ENCODE data around the gene PSME1. TPM values are rescaled to one million over a fixed set of nuclear protein-coding genes. Genes with fewer than 3 reads are reported as not detected.

PSME1 gene
- total and polyA plus RNA-seq, 2 of the 13 experiments (the other 11 are each of a cell fraction or from before 2014, with no cell fraction given) = 159 to 608 TPM

- TF ChIP-seq NFIC (IDR thresholded peaks at IDR 0.05; ENCODE audit: low read length) = no peak
- TF ChIP-seq, protein P1, sequence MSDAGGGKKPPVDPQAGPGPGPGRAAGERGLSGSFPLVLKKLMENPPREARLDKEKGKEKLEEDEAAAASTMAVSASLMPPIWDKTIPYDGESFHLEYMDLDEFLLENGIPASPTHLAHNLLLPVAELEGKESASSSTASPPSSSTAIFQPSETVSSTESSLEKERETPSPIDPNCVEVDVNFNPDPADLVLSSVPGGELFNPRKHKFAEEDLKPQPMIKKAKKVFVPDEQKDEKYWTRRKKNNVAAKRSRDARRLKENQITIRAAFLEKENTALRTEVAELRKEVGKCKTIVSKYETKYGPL (CRISPR knock-in tag; IDR thresholded peaks at IDR 0.05) = no peak
- peak; percentile 46 for TF ChIP-seq MEIS1 (CRISPR knock-in tag; IDR thresholded peaks at IDR 0.05; ENCODE audit: borderline replicate concordance)
- TF ChIP-seq ZFP82 (CRISPR knock-in tag; IDR thresholded peaks at IDR 0.05; ENCODE audit: borderline replicate concordance) = no peak
- no peak for TF ChIP-seq ZNF432 (CRISPR knock-in tag; IDR thresholded peaks at IDR 0.05; ENCODE audit: borderline replicate concordance)
- no peak; the same call in 1 of the 2 replicates for TF ChIP-seq RFX3 (CRISPR knock-in tag; IDR thresholded peaks at IDR 0.05)
- TF ChIP-seq ZNF263 (CRISPR knock-in tag; IDR thresholded peaks at IDR 0.05) = peak; percentile 54; the same call in 1 of the 2 replicates
- TF ChIP-seq, protein P2, sequence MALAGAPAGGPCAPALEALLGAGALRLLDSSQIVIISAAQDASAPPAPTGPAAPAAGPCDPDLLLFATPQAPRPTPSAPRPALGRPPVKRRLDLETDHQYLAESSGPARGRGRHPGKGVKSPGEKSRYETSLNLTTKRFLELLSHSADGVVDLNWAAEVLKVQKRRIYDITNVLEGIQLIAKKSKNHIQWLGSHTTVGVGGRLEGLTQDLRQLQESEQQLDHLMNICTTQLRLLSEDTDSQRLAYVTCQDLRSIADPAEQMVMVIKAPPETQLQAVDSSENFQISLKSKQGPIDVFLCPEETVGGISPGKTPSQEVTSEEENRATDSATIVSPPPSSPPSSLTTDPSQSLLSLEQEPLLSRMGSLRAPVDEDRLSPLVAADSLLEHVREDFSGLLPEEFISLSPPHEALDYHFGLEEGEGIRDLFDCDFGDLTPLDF (CRISPR knock-in tag; IDR thresholded peaks at IDR 0.05) = peak; percentile 57; the same call in 1 of the 2 replicates
- TF ChIP-seq SRSF4 (IDR thresholded peaks at IDR 0.05; ENCODE audit: low read depth, low read length, poor library complexity, severe bottlenecking) = no peak
- no peak for TF ChIP-seq EZH2 (conservative IDR thresholded peaks at IDR 0.05; ENCODE audit: low read depth, low read length)
- no peak; the same call in 1 of the 2 replicates for TF ChIP-seq NR2C2 (CRISPR knock-in tag; IDR thresholded peaks at IDR 0.05; ENCODE audit: borderline replicate concordance)
- TF ChIP-seq JUNB (CRISPR knock-in tag; IDR thresholded peaks at IDR 0.05; ENCODE audit: borderline replicate concordance) = no peak
- peak; percentile 95 for TF ChIP-seq ZFX (CRISPR knock-in tag; IDR thresholded peaks at IDR 0.05; ENCODE audit: low read depth)
- TF ChIP-seq, protein P3, sequence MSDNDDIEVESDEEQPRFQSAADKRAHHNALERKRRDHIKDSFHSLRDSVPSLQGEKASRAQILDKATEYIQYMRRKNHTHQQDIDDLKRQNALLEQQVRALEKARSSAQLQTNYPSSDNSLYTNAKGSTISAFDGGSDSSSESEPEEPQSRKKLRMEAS (IDR thresholded peaks at IDR 0.05) = no peak
- no peak; the same call in 1 of the 2 replicates for TF ChIP-seq SMC3 (IDR thresholded peaks at IDR 0.05; ENCODE audit: low read length)
- TF ChIP-seq ZUFSP (CRISPR knock-in tag; IDR thresholded peaks at IDR 0.05; ENCODE audit: borderline replicate concordance) = no peak
- TF ChIP-seq TEAD3 (CRISPR knock-in tag; optimal IDR thresholded peaks at IDR 0.05; ENCODE audit: borderline replicate concordance) = peak; percentile 62
- TF ChIP-seq NR2F2 (IDR thresholded peaks at IDR 0.05; ENCODE audit: borderline replicate concordance, low read depth) = no peak
- TF ChIP-seq ZNF75D (CRISPR knock-in tag; IDR thresholded peaks at IDR 0.05; ENCODE audit: borderline replicate concordance) = no peak
- no peak; the same call in none of the 2 replicates for TF ChIP-seq ZNF720 (CRISPR knock-in tag; IDR thresholded peaks at IDR 0.05)
- no peak for TF ChIP-seq EHMT2 (IDR thresholded peaks at IDR 0.05; ENCODE audit: borderline replicate concordance, low read depth, low read length)
- TF ChIP-seq, protein P4, sequence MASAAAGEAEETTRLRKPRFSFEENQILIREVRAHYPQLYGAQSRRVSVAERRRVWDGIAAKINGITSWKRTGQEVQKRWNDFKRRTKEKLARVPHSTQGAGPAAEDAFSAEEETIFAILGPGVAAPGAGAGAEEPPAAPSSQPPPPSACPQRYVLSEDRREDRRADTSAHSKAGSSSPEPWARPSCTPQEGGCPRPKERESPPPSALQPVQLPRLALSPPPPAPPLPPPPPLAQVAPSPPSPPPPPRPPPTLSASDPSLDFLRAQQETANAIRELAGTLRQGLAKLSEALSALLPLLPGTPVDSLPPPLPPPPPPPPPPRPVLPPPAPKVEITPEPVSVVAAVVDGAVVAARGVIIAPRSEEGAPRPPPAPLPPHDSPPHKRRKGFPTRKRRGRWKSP (CRISPR knock-in tag; IDR thresholded peaks at IDR 0.05) = no peak
- peak; percentile 93; the same call in 2 of the 3 replicates for TF ChIP-seq MXI1 (IDR thresholded peaks at IDR 0.05; ENCODE audit: borderline replicate concordance, low read depth, low read length)
These were observed at the start of gene PSME1 (continued) for GRCh38 chr14:24135834-24136683.

Data from HepG2 (cell line).